ENCODE data around the gene STK17B.

- TF ChIP-seq CTCF (conservative IDR thresholded peaks at IDR 0.05 in 1 of 2, IDR thresholded peaks at IDR 0.05 in 1 of 2; ENCODE audit: low read depth in 1 of 2, low read length in 2 of 2) = no peak
- no peak for TF ChIP-seq EZH2 (IDR thresholded peaks at IDR 0.05; ENCODE audit: low read length, missing control alignments)
Measured at GRCh38 chr2:196182439-196183171, 11.2 kb upstream of the STK17B start.

Data from fibroblast of lung (primary cell).